Hepatic stellate cell (primary cell): Measurements from ENCODE around the gene BUB3.
"Not testable (repeated sequence)": the region's sequence is repeated elsewhere in the genome, so short reads cannot be mapped to it uniquely, and the experiment has no call there.

ENCODE experiments used
- DNase-seq: peaks from one replicate; pipeline ENCODE4 v3.0.0; 2011; ENCODE audit warnings: low spot score

BUB3 gene

DNA sequence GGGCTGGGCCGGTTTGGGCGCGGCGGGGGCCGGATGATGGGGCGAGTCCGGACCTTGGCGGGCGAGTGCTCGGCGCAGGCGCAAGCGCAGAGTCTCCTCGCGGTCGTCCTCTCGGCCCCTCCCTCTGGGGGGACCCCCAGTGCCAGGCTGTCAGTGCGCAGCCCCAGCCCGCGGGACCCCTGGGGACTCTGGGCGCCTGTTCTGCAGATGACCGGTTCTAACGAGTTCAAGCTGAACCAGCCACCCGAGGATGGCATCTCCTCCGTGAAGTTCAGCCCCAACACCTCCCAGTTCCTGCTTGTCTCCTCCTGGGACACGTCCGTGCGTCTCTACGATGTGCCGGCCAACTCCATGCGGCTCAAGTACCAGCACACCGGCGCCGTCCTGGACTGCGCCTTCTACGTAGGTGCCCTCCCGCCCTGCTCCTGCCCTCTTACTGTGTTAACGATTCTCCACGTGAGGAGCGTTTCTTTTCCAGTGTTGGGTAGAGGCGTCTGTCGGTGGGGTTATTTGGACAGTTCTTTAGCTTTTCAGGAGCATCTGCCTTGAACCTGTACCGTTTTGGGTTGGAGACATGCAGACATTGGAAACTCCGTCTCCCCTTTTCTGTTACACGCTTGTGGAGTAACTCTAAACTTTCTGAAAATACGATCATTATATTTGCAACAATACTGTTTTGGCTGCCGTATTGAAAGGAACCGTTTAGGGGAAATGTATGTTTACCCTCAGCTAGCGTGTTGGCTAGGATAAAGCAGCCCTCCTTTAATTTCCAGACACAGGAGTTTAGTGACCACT lies 706 bp downstream of the BUB3 start:
- DNase-seq = peak; percentile 75

DNA sequence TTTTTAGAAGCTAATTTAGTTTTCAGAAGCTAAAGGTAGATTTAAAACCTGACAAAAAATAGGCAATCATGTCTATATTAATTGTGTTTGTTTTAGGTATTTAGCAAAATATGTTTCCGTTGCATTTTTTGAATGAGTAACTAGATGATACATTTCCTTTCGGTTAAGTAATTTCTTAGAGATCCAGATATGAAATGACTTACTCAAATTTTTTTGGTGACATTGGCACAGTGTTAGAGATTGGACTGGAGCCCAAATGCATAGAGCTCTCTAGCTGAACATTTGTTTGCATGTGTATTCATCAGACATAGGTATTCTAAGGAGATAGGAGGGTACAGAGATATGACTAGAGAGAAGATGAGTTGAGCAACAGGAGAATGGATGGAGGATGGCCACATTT lies 1.9 kb downstream of the BUB3 start:
- DNase-seq = peak; percentile 29

DNA sequence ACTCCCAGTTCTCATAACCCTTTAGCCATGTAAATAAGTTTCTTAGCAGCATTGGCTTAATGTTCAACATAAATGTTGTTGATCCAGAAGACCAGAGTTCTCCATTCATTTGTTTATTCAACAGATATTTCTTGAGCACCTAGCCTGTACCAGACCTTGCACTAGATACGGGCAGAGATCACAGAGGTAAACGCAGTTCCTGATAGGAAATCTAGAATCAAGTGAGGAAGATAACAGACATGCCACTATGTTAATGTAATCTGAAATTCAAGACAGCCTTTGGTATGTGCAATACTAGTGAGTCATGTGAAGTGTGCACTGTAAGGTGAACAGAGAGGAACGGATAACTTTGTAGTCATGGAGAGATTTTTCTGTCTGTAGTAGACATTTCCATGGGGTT lies 3.0 kb downstream of the BUB3 start:
- peak; percentile 30 for DNase-seq

DNA sequence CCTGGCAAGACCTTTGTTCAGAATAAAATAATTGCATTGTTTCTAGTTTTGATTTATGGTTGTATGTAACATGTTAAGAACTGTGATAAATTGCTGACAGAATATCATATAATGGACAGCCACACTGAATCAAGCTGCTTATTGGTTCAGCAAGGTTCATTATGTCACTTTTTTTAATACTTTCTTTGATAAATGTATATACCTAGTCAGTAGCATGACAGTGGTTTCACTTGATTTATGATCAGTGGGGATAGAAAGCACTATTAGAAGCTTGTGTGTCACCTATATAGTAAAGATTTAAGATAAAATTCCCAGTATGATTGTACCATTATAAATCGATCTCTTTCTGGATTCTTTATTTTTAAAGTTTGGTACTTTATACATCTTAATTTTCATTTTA lies 4.5 kb downstream of the BUB3 start:
- no peak for DNase-seq

DNA sequence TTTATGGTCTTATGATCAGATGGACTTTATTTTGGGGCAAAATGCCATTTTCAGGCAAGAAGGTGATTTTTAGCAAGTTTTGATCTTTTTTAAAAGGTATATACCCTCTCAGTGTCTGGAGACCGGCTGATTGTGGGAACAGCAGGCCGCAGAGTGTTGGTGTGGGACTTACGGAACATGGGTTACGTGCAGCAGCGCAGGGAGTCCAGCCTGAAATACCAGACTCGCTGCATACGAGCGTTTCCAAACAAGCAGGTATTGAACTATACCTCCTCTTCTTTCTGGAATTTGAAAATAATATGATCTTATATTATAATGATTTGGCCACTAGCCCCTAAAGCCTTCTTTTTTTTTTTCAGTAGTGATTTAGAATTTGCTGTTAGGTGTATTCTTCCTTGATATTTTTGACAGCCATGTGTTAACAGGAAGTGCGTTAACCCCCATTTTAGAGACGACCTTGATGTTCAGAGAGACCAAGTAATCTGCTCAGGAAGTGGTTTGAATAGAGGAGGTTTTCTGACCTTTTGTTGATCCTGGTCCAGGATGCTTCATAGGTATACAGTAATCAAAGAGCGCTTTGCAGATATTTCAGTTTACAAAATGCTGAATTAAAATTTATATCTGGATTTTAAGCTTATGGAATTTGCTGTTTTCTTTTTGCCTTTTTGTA lies 6.2 kb downstream of the BUB3 start:
- DNase-seq = no peak

DNA sequence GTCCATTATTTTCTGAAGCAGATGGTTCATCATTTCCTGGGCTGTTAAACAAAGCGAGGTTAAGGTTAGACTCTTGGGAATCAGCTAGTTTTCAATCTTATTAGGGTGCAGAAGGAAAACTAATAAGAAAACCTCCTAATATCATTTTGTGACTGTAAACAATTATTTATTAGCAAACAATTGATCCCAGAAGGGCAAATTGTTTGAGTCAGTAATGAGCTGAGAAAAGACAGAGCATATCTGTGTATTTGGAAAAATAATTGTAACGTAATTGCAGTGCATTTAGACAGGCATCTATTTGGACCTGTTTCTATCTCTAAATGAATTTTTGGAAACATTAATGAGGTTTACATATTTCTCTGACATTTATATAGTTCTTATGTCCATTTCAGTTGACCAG lies 10.1 kb downstream of the BUB3 start:
- DNase-seq = no peak

DNA sequence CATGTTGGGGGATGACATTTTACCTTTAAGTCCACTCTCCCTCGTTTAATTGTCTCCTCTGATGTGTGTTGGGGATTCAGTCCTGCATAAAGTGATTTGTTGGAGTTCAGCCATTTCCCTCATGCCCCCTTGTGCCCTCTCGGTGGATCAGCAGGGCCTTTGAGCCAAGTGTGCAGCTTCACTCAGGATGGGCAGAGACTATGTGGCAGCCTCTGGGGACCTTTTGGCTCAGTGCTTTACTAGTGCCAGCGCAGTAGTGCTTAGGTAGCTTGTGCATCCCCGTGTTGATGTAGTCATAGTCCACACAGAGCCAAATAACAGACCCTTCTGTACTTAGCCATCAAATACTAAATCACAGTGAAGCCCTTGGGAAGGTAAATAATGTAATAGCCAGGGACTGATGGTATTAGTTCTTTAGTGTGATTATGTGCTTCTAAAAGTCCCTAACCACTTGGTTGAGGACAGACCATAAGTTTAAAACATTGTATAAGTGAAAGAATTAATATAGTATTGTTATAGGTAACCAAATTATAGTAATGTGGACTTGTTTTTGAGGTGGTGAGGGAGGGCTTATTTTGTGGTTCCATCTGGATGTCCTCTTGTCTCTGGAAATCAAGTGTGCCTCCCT lies 11.4 kb downstream of the BUB3 start:
- no peak for DNase-seq

DNA sequence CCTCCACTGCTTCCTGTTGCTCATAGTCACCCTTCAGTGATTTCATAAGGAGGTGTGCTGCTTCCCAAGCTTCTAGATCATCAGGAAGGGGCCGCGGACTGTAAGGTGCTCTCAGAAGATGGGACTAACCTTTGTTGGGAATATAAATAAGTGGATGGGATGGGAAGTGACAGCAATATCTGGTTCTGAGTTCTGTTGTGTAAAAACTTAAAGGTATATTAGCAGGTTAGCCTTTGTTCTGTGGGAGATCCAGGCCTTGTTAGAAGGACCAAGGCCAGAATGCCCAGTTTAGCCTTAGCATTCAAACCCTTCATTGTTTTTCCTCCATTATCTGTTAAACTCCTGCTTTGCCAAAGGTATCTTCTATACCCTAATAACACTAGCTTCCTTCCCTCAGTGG lies 12.4 kb downstream of the BUB3 start:
- DNase-seq = no peak

DNA sequence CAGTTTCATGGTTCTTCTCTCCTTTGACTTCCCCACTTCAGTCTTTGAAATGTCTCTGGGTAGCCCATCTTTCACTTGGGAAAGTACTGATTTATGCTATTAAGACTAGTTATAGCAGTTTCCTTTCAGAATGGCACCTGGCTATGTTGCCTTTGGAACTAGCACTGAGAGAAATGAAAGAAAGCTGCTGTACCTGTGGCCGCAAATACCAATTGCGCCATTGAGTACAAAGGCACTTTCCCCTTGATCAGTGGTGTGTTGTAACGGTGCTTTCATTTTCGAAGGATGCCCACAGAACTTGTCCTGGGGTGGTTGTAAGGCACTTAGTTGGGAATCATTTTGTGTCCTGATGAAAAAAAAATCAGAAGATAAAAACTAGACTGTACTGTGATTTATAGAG lies 16.8 kb downstream of the BUB3 start:
- no peak for DNase-seq

DNA sequence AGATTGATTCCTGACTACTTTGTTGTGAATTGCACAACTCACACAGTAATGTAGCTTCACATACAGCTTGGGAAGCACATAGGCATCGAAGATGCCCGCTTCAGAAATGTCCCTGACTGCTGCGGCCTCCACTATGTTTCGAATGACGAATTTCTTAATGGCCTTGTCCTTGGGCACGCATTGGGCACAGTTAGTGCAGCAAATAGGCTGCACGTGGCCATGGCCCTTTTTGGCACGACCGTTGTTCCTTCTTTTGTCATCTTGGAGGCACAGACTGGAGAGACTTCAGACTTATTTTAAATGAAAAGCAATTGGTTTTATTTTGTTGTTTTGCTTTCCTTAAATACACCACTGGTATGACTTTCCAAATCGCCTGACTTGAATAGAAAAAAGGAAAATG lies 17.4 kb downstream of the BUB3 start:
- not testable (repeated sequence) for DNase-seq

DNA sequence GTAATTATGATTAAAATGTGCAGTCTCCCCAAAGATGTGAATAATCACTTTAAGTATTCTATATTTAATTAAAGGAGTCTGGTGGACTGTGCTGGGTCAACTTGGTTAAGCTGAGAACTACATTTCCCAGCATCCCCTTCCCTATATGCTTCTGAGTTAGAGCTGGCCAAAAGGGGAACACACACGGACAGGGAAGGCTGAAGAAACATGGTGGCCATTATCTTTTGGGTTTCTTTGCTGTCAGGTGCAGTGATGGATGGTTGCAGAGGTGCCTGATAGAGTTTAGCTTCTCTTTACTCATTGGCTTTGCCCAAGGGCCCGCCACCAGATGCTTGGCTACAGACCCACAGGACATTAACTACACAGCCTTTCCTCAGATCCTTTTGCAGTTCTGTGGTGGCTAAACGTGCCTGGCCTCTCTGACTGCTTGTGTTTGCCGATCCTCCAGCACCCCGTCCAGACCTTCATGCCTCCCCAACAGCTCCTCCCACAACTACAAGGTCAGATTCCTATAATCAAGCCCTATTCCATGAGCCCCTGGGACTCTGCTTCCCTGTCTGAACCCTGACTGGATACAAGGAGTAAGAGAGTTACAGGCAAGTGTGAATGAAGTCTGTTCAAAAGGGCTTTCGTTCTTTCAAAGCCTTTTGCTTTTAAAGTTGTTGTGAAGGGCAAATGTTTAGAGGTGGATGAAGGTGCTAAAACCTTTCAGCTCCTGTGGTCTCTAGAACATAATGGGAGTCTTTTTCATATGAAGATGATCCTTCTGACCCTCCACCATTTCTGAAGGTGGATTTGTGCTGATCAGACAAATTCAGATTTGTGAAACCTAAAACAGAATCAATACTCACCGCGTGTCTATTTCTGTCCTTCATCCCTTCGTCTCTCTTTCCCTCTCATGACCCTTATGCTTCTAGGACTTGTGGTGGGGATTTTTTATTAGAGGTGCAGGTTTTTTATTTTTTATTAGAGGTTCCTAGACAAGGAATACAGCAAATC lies 21.5 kb downstream of the BUB3 start:
- DNase-seq = no peak

DNA sequence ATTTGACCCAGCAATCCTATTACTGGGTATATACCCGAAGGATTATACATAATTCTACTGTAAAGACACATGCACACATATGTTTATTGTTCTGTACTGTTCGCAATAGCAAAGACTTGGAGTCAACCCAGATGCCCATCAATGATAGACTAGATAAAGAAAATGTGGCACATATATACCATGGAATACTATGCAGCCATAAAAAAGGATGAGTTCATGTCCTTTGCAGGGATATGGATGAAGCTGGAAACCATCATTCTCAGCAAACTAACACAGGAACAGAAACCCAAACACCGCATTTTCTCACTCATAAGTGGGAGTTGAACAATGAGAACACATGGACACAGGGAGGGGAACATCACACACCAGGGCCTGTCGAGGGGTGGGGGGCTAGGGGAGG lies 24.2 kb downstream of the BUB3 start:
- not testable (repeated sequence) for DNase-seq

DNA sequence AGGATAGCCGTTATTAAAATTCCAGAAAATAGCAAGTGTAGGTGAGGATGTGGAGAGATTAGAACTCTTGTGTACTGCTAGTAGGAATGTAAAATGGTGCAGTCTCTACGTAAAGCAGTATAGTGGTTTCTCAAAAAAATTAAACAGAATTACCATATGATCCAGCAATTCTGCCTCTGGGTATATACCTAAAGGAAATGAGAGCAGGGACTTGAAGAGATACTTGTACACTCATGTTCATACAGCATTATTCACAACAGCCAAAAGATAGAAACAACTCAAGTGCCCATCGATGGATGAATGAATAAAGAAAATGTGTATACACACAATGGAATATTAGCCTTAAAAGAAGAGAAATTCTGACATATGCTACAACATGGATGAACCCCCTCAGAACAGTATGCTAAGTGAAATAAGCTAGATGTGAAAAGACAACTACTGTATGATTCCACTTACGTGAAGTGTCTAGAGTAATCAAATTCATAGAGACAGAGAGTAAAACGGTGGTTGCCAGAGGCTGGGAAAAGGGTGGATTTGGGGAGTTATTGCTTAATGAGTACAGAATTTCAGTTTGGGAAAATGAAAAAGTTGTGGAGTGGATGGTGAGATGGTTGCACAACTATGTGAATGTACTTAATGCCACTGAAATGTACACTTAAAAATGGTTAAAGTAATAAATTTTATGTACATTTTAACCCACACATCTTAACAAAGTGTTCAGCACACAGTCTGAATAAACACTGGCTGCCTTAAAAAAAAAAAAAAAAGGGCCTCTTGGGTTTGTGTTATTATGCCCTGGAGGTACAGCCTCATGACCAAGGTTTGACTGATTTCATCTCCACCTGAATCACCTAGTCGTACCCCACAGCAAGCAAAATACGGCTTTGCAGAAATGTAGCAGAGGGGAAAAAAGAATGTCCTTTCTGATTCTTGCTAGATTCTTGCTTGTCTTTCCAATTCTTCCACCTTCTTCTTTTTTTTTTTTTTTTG lies 26.2 kb downstream of the BUB3 start:
- DNase-seq = no peak

DNA sequence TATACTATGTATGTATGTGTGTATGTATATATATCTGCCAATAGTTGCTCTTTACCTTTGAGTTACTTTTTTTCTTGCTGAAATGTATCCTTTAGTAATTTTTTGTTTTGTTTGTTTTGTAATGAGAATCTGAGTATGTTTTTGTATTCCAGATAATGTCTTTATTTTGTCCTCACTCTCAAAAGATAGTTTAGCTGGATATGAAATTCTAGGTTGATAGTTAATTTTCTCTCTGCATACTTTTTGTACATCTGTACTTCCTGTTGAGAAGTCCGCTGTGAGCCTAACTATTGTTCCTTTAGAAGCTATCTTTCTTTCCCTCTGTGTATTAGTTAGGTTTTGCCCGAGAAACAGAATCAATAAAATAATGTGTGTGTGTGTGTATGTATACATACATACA lies 29.5 kb downstream of the BUB3 start:
- no peak for DNase-seq

DNA sequence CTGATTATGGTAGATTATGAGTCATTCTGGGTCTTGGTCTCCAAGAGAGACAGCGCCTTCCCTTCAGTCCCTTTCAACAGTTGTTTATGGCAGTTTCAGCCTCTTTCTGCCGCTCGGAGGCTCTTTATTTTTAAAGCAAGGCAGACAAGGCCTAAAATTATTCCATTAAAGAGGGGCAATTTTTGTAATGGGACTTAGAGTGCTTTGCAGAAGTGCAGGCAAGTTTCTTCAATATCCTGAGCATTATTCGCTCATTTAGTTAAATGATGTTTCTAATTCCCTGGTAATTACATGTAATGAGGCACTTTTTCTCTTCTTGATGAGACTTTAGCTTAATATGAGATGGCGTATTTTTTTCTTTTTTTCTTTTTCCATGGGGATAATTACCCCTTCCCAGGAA lies 33.6 kb downstream of the BUB3 start:
- DNase-seq = no peak

DNA sequence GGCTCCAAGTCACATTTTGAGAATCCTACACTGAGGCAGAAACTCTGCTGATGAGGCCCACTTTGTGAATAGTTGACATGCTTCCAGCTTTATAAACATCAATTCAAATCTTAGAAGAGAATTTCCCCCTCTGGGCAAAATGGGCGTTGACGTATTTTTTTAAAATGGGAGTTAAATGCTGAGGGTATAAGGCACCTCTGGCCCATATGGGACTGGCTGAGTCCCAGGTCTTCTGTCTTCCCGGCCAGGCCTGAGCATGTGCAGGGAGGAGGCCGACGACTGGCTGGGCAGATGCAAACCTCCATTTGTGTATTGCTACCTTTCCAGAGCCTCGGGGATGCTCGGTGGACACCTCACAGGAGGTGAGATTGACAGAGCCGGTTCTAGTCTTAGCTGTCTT lies 37.7 kb downstream of the BUB3 start:
- DNase-seq = no peak

DNA sequence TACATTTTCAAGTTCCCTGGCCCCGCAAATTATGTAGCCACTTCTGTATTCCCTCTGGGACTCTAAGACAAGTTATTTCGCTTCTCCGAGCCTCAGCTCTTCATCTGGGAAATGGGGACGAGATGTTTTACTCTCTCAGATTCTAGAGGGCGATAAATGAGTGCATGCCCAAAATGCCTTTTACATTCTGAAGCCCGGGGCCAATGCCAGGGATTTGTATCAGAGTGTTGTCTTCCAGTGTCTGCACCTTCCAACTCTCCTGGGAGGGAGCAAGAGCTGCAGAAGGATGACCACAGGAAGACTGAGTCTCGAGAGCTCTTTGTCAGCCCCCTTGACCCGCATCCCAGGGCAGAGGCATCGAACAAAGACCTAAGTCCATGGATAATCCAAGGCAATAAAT lies 39.9 kb downstream of the BUB3 start:
- no peak for DNase-seq

DNA sequence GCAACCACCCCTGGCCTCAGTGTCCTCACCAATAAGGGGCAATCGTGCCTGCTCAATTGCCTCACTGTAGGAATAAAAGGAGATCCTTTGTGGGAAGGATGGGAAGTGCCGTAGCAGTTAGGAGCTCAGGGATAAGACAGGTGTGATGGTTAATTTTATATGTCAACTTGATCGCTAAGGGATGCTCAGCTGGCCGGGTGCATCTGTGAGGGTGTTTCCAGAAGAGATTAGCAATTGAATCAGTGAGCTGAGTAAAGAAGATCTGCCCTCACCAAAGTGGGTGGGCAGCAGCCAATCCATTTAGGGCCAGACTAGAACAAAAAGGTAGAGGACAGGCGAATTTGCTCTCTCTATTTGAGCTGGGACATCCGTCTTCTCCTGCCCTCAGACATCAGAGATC lies 46.3 kb downstream of the BUB3 start:
- DNase-seq = no peak

DNA sequence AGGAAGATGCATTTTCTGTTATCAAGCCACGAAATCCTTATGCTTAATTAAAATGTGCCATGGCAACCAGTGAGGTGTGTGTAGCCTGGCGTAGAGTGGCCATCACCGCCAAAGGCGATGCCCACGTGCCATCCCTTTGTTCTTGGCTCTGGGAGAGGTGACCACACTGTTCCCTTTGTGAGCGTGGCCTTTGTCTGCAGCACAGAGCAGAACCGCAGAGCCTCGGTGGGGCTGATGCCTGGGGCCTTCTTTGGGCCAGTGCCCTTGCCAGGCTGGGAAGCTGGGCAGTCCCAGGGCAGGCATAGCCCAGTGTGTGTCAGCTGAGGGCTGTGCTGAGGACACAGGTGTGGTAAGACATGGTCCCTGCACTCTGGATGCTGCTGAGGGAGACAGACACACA lies 48.3 kb downstream of the BUB3 start:
- no peak for DNase-seq

DNA sequence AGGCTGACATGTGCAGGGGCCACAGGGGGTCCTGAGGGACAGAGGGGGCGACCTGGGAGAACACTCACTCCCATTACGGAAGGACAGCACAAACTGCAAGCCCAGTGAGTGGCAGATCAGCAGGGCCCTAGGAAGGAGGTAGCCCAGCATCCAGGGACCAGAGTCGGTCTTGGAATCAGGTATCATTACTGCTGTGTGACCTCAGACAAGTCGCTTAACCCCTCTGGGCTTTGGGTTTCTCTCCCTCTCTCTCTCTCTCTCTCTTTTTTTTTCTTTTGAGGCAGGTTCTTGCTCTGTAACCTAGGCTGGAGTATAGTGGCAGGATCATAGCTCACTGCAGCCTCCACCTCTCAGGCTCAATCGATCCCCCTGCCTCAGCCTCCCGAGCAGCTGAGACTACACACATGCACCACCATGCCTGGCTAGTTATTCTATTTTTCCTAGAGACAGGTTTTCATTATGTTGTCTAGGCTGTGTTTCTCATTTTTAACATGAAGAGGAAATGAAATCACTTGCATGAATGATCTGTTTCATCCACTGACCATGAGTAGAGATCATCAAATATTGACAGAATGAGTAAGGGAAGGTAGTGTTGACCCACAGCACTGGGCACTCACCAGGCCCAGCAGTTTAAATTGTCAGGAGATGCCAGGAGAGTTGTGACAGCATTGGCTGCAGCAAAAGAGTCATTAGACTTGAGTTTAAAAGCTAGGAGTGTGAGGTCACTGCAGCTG lies 49.4 kb downstream of the BUB3 start:
- DNase-seq = no peak
